Stimulated activated effector memory CD8-positive, alpha-beta T cell treated with anti-CD3 and anti-CD28 coated beads, Interleukin-12 subunit alpha, Interleukin-12 subunit beta, amount 100 ng/mL, for 72 hours (primary cell): ENCODE data around the gene STK32C.
A peak's percentile ranks its signal among the peaks of the same experiment; 100 is the strongest.
"Not testable (repeated sequence)": the region's sequence is repeated elsewhere in the genome, so short reads cannot be mapped to it uniquely, and the experiment has no call there.

ENCODE experiments used
- ATAC-seq: fragments of 150-1000 bp; cut with Tn5 transposase; 2 replicates; pipeline ENCODE4 v1.10.0; 2021
- DNase-seq, 2 donors: peaks; one replicate each; pipeline ENCODE4 v3.0.0; 2021 to 2022; ENCODE audit warnings: low spot score in 2 of 2
- H3K27ac Mint-ChIP-seq: one replicate; pipeline ENCODE4 v1.8.0; 2022; ENCODE audit warnings: mild to moderate bottlenecking, mixed read lengths
- H3K36me3 Mint-ChIP-seq: one replicate; pipeline ENCODE4 v1.8.0; 2022; ENCODE audit warnings: mild to moderate bottlenecking, mixed read lengths
- H3K4me1 Mint-ChIP-seq: one replicate; pipeline ENCODE4 v1.8.0; 2022; ENCODE audit warnings: mixed read lengths
- H3K4me3 Mint-ChIP-seq: one replicate; pipeline ENCODE4 v1.8.0; 2022; ENCODE audit warnings: mild to moderate bottlenecking, mixed read lengths
- H3K9me3 Mint-ChIP-seq: one replicate; pipeline ENCODE4 v1.8.0; 2022; ENCODE audit warnings: mixed read lengths

The STK32C gene

GRCh38 chr10:132274986-132275385, 32.8 kb downstream of the STK32C start:
- Mint-ChIP-seq H3K4me3 (no peak overlapping the region), H3K27ac (no peak overlapping the region), H3K4me1 (peaks cover 10% of the 10 kb centered on the region), H3K9me3 (no peaks in the 10 kb centered on the region), H3K36me3 (no peaks in the 10 kb centered on the region)
- ATAC-seq, result no peak
- DNase-seq, result no peak

GRCh38 chr10:132274581-132274980, 33.2 kb downstream of the STK32C start:
- H3K9me3 Mint-ChIP-seq, result no peaks in the 10 kb centered on the region
- no peak for DNase-seq
- ATAC-seq, result no peak
- no peak overlapping the region for H3K27ac Mint-ChIP-seq
- H3K4me1 Mint-ChIP-seq, result peaks cover 6% of the 10 kb centered on the region
- H3K36me3 Mint-ChIP-seq, result no peaks in the 10 kb centered on the region
- no peak overlapping the region for H3K4me3 Mint-ChIP-seq

- Mint-ChIP-seq H3K9me3 (no peaks in the 10 kb centered on the region), H3K27ac (no peak overlapping the region), H3K4me1 (peaks cover 6% of the 10 kb centered on the region), H3K4me3 (no peak overlapping the region), H3K36me3 (no peaks in the 10 kb centered on the region)
- DNase-seq, result no peak
- no peak for ATAC-seq
Measured at GRCh38 chr10:132273966-132274365, 33.8 kb downstream of the STK32C start.

GRCh38 chr10:132273304-132273944, 34.3 kb downstream of the STK32C start:
- ATAC-seq, result no peak
- no peak overlapping the region for H3K4me3 Mint-ChIP-seq
- no peaks in the 10 kb centered on the region for H3K36me3 Mint-ChIP-seq
- peaks cover 10% of the 10 kb centered on the region for H3K4me1 Mint-ChIP-seq
- H3K27ac Mint-ChIP-seq, result no peak overlapping the region
- H3K9me3 Mint-ChIP-seq, result no peaks in the 10 kb centered on the region
- DNase-seq, result no peak

GRCh38 chr10:132272231-132272971, 35.3 kb downstream of the STK32C start:
- DNase-seq (no peak), ATAC-seq (no peak)
- Mint-ChIP-seq H3K4me3 (no peak overlapping the region), H3K27ac (no peak overlapping the region), H3K36me3 (no peaks in the 10 kb centered on the region), H3K9me3 (no peaks in the 10 kb centered on the region), H3K4me1 (peaks cover 20% of the 10 kb centered on the region)

GRCh38 chr10:132271458-132272230, 36.1 kb downstream of the STK32C start:
- no peak for DNase-seq
- Mint-ChIP-seq H3K36me3 (no peaks in the 10 kb centered on the region), H3K4me3 (no peak overlapping the region), H3K27ac (no peak overlapping the region), H3K9me3 (no peaks in the 10 kb centered on the region), H3K4me1 (peaks cover 27% of the 10 kb centered on the region)
- no peak for ATAC-seq

- H3K27ac Mint-ChIP-seq, result no peak overlapping the region
- H3K4me3 Mint-ChIP-seq, result no peak overlapping the region
- H3K36me3 Mint-ChIP-seq, result no peaks in the 10 kb centered on the region
- no peaks in the 10 kb centered on the region for H3K9me3 Mint-ChIP-seq
- ATAC-seq (no peak), DNase-seq (no peak)
- H3K4me1 Mint-ChIP-seq, result peaks cover 34% of the 10 kb centered on the region
Measured at GRCh38 chr10:132270721-132271457, 36.9 kb downstream of the STK32C start.

- no peak overlapping the region for H3K27ac Mint-ChIP-seq
- H3K4me1 Mint-ChIP-seq, result peaks cover 35% of the 10 kb centered on the region
- no peaks in the 10 kb centered on the region for H3K9me3 Mint-ChIP-seq
- no peak overlapping the region for H3K4me3 Mint-ChIP-seq
- ATAC-seq, result no peak
- no peak for DNase-seq
- H3K36me3 Mint-ChIP-seq, result no peaks in the 10 kb centered on the region
Measured at GRCh38 chr10:132270256-132270655, 37.5 kb downstream of the STK32C start.

GRCh38 chr10:132269266-132270230, 38.2 kb downstream of the STK32C start:
- no peak for ATAC-seq
- no peaks in the 10 kb centered on the region for H3K9me3 Mint-ChIP-seq
- no peak overlapping the region for H3K4me3 Mint-ChIP-seq

GRCh38 chr10:132267916-132268315, 39.8 kb downstream of the STK32C start:
- H3K36me3 Mint-ChIP-seq, DNase-seq: not testable (repeated sequence)

More at GRCh38 chr10:132269266-132270230, 38.2 kb downstream of the STK32C start:
- no peak for DNase-seq
- no peaks in the 10 kb centered on the region for H3K36me3 Mint-ChIP-seq
- H3K4me1 Mint-ChIP-seq, result peaks cover 35% of the 10 kb centered on the region
- no peak overlapping the region for H3K27ac Mint-ChIP-seq

GRCh38 chr10:132266594-132267161, 41.1 kb downstream of the STK32C start:
- Mint-ChIP-seq H3K4me3 (no peak overlapping the region), H3K27ac (no peak overlapping the region), H3K9me3 (no peaks in the 10 kb centered on the region), H3K36me3 (no peaks in the 10 kb centered on the region), H3K4me1 (peaks cover 36% of the 10 kb centered on the region)
- ATAC-seq (peak; percentile 16), DNase-seq (no peak)

More at GRCh38 chr10:132267916-132268315, 39.8 kb downstream of the STK32C start:
- not testable (repeated sequence) for H3K4me3 Mint-ChIP-seq, ATAC-seq, H3K9me3 Mint-ChIP-seq, H3K27ac Mint-ChIP-seq
- H3K4me1 Mint-ChIP-seq, result peaks cover 29% of the 10 kb centered on the region

- H3K4me3 Mint-ChIP-seq, result no peak overlapping the region
- H3K36me3 Mint-ChIP-seq, result no peaks in the 10 kb centered on the region
- DNase-seq, result no peak
- H3K9me3 Mint-ChIP-seq, result no peaks in the 10 kb centered on the region
- no peak overlapping the region for H3K27ac Mint-ChIP-seq
- H3K4me1 Mint-ChIP-seq, result peaks cover 36% of the 10 kb centered on the region
- no peak for ATAC-seq
Measured at GRCh38 chr10:132265890-132266496, 41.8 kb downstream of the STK32C start.

- Mint-ChIP-seq H3K4me3 (no peak overlapping the region), H3K9me3 (no peaks in the 10 kb centered on the region), H3K36me3 (no peaks in the 10 kb centered on the region), H3K4me1 (peaks cover 36% of the 10 kb centered on the region), H3K27ac (no peak overlapping the region)
- DNase-seq, result no peak
- ATAC-seq, result no peak
Measured at GRCh38 chr10:132264966-132265889, 42.5 kb downstream of the STK32C start.
